ENCODE results near the gene WDFY3.

GRCh38 chr4:84965553-84966381 is 723 bp downstream of the WDFY3 start:
- no peak for TF ChIP-seq EZH2 (IDR thresholded peaks at IDR 0.05; ENCODE audit: insufficient read depth, poor library complexity, severe bottlenecking)
- TF ChIP-seq EZH2phosphoT487 (IDR thresholded peaks at IDR 0.05; ENCODE audit: insufficient read depth, low read depth): no peak

All from GM23248 (cell line).